ENCODE results near the gene ALB.

Gene ALB

DNA sequence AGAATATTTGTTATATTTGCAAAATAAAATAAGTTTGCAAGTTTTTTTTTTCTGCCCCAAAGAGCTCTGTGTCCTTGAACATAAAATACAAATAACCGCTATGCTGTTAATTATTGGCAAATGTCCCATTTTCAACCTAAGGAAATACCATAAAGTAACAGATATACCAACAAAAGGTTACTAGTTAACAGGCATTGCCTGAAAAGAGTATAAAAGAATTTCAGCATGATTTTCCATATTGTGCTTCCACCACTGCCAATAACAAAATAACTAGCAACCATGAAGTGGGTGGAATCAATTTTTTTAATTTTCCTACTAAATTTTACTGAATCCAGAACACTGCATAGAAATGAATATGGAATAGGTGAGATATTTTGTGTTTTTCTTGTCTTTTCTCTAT, 31.9 kb downstream of the ALB start, which contains the start of gene AFP:
Gene AFP (plus strand): TSS at position 238 of the 400 bp plus-strand sequence. CDS start 42 bp downstream, at position 280.
- TF ChIP-seq, protein P1, sequence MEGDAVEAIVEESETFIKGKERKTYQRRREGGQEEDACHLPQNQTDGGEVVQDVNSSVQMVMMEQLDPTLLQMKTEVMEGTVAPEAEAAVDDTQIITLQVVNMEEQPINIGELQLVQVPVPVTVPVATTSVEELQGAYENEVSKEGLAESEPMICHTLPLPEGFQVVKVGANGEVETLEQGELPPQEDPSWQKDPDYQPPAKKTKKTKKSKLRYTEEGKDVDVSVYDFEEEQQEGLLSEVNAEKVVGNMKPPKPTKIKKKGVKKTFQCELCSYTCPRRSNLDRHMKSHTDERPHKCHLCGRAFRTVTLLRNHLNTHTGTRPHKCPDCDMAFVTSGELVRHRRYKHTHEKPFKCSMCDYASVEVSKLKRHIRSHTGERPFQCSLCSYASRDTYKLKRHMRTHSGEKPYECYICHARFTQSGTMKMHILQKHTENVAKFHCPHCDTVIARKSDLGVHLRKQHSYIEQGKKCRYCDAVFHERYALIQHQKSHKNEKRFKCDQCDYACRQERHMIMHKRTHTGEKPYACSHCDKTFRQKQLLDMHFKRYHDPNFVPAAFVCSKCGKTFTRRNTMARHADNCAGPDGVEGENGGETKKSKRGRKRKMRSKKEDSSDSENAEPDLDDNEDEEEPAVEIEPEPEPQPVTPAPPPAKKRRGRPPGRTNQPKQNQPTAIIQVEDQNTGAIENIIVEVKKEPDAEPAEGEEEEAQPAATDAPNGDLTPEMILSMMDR (conservative IDR thresholded peaks at IDR 0.05; ENCODE audit: low read depth, low read length), result no peak
- H3K4me3 ChIP-seq (ENCODE audit: low read depth, low read length), result no peak within 1 kb of the TSS
- DNase-seq (ENCODE audit: low read depth), result no peak

DNA sequence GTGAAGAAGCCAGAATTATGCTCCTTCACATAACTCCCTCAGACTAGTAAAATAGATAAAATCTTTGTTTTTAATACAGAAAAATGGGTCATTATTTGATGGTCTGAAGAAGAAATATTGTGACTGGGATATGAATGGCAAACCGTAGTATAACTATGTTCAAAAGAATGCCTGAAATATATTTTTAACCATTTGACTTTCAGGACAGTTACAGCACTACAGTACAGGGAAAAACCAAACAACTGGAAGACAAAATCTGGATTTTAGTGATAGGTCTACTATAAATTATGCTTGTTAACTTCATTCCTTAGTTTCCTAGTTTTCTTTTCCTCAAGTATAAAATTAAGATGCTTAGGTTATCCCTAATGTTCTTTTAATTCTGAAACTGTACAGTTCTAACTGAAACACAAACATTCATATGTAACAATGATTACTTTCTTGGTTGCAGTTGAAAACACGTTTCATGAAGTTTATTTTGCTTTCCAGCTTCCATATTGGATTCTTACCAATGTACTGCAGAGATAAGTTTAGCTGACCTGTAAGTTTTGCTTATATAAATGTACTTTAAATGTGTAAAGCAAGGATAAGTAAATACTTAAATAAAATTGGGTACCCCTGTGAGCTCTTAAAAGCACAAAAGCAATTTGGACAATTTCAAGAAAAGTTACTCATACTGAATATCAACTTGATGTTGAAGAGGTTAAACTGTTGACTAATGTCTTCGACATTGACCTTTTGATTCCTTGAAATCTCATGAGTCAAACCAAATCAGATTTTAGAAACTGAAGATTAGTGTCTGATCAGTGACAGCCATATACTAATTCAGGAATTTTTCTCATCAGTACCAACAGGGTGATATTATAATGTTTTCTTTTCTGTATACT, 32.8 kb downstream of the ALB start:
- TF ChIP-seq, protein P1 (conservative IDR thresholded peaks at IDR 0.05; ENCODE audit: low read depth, low read length), result no peak
- no peak for DNase-seq (ENCODE audit: low read depth)
- H3K4me3 ChIP-seq (ENCODE audit: low read depth, low read length), result no peak overlapping the region

DNA sequence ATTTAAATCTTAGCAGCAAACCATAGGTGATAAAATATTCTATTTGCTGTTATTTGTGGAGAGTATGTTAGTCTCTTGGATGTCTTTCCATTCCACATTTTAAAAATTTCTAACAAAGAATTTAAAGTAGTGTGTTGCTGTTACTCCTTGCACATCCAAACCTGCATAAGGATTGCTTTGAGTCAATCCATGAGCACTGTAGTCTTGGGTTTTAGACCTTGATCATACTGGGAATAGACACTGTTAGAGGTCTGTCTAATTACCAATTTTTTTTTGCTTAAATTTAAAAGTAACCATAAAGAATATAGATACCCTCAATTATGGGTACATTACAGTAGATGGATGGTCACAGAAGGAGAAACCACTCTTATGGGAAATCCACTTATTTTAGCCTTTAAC, 33.5 kb downstream of the ALB start:
- TF ChIP-seq, protein P1 (conservative IDR thresholded peaks at IDR 0.05; ENCODE audit: low read depth, low read length), result no peak
- no peak overlapping the region for H3K4me3 ChIP-seq (ENCODE audit: low read depth, low read length)
- no peak for DNase-seq (ENCODE audit: low read depth)

DNA sequence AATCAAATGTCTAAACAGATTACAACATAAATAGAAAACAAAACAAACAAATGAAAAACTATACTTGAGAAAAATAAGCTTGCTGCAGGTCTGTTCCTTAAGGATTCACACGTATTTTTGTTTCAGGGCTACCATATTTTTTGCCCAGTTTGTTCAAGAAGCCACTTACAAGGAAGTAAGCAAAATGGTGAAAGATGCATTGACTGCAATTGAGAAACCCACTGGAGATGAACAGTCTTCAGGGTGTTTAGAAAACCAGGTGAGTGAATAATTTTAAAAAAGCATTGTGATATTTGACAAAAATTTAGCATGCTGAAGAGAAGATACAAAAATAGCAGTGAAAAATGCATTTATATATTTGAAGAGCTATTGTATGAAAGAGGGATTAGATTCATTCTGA, 34.0 kb downstream of the ALB start:
- TF ChIP-seq, protein P1 (conservative IDR thresholded peaks at IDR 0.05; ENCODE audit: low read depth, low read length), result no peak
- no peak for DNase-seq (ENCODE audit: low read depth)
- H3K4me3 ChIP-seq (ENCODE audit: low read depth, low read length), result no peak overlapping the region

DNA sequence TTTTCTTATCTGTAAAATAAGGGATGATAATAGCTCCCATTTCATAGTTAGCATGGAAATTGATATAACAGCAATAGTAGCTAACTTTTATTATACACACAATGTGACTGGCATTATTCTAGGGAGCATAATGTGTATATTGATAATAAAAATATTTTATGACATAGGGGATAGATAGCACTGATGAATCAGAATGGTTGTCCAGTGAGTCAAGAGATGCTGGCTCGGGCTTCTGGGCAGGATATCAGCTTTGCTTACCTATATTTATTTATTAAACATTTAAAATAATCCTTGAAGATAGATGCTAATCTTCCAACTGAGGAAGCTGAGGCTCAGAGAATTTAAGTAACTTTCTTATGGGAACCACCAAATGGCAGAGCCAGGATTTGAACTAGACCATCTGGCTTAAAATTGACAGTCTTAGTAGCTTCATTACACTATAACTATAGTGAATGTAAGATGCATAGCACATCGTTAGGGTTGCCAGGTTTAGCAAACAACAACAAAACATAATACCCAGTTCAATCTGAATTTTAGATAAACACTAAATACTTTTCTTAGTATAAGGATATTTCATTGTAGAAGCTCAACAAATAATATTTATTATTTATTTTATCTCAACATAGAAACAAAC, 34.6 kb downstream of the ALB start:
- DNase-seq (ENCODE audit: low read depth), result no peak
- H3K4me3 ChIP-seq (ENCODE audit: low read depth, low read length), result no peak overlapping the region
- TF ChIP-seq, protein P1 (conservative IDR thresholded peaks at IDR 0.05; ENCODE audit: low read depth, low read length), result no peak

DNA sequence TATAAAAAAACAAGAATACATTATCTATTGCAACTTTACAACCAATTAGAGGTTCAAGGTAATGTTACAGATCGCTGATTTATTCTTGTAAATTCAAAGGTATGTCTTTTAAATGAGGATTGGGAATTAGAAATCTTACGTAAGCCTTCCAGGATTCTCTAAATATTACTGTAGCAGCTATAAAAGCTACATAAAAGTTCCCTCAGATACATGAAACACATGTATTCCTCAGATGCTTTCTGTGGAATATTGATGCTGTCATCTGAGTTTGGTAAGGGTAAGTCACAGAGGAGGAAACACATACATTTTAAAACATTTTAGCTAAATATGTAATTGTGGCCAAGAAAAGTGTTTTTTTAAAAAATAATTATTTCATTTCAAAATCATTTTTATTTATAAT, 35.4 kb downstream of the ALB start:
- TF ChIP-seq, protein P1 (conservative IDR thresholded peaks at IDR 0.05; ENCODE audit: low read depth, low read length), result no peak
- no peak for DNase-seq (ENCODE audit: low read depth)
- no peak overlapping the region for H3K4me3 ChIP-seq (ENCODE audit: low read depth, low read length)

All from choroid plexus epithelial cell (primary cell).